ENCODE data around the gene SNX15.

The SNX15 gene

DNA sequence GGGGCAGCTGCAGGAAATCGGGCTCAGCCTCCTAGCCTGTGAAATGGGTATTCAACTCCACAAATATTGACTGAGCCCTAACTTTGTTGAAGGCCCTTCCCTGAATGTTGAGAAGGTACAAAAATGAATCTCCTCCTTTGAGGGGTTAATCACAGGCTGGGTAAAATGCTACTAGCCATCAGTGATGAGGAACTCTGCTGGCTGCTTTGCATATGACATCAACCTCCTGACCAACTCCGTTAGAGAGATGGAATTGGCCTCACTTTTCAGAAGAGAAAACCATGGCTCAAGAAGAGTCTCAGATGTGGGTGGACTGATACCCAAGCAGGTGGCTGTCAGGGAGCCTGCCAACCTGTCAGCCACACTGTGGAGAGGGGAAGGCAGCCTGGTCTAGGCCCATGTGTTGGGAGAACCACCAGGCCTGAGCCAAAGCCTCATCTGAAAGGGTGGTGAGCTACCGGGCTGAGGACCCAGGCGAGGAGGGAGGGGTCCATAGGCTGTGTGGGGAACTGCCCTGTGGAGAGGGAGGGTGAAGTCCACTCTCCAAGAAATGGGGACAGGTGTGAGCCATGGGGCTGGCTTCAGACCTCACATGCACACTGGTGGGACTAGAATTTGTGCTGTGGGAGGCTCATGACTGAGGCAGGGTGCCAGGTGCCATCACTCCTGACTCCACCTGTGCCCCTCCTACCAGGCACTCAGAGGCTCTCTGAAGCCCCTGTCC, 44.8 kb downstream of the SNX15 start:
- no peak for DNase-seq
- in situ Hi-C loops (cut with MboI; ENCODE audit: low pct_unique_long_range_greater_than_20kb, low sequenced_read_pairs) = no loop called here

DNA sequence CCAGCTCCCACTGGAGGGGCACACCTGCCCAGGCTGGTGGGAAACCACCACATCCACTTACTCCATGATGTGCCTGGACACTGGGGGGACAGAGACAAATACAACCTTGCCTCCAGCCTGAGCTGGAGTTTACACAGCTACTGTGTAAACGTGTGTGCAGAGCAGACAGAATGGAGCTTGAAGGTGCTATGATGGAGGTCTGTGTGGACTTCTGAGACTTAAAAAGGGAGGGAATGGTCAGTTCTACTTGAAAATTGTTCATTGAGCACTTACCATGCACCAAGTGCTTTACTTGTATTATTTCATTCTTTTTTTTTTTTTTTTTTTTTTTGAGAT, 45.4 kb downstream of the SNX15 start:
- in situ Hi-C loops (cut with MboI; ENCODE audit: low pct_unique_long_range_greater_than_20kb, low sequenced_read_pairs) = no loop called here
- DNase-seq = no peak

DNA sequence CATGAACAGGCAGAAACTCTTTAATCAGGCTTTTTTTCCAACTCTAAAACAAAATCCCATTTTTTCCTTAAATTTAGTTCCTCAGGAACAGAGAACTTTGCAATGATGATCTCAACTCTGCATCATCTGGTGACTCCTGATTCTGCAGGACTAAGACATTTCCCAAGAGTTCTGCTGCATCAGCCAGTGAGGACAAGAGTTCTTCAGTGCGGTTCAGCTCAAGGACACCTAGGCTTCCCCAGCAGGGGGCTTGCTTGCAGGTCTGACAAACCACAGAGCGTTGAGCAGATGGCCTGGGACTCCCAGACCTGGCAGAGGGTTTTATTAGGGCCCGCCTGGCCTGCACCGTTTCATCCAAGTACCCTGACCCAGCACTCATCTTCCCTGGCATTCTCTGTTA, 50.2 kb downstream of the SNX15 start:
- no peak for DNase-seq
- in situ Hi-C loops (cut with MboI; ENCODE audit: low pct_unique_long_range_greater_than_20kb, low sequenced_read_pairs) = no loop called here

DNA sequence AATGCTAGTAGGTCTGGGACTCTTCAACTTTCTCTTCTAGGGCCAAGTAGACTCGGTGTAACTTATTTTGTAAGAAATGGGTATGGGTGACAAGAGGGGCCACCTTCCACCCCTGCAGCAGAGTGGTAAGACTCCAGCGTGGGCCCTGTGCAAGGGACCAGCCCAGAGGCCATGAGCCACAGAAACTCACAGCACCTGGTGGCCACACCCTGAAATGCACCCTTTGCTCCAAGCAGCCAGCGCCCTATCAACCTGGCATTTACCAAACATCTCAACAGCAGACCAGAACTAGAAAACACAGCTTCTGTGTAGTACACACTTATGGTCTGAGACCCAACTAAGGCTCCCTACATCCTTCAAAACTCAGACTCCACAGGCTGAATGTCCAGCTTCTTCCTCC, 50.9 kb downstream of the SNX15 start:
- in situ Hi-C loops (cut with MboI; ENCODE audit: low pct_unique_long_range_greater_than_20kb, low sequenced_read_pairs) = no loop called here
- peak; percentile 74 for DNase-seq

DNA sequence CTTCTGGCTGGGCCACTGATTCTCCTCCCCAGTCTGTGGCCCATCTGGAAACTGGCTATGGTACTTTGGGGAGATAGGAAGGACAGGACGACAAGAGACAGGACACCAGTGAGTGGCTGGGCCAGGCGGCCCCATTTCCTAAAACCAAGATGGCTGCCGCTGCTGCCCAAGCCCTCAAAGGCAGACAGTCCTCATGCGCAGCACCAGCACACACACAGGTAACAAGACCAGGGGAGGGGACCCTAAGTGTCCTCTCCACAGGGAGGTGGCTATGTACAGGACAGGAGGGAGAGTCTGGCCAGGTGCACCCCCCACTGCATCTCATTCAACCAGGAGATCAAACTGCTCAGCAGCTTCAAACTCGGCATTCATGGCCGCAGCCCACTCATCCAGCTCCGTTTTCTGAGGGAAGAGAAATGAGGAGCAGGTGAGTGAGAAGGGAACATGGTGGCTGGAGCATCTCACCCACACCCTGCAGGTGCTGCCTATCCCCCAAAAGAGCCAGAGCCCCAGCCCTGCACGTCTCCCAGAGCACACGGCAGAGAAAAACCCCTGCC, 51.6 kb downstream of the SNX15 start:
- in situ Hi-C loops (cut with MboI; ENCODE audit: low pct_unique_long_range_greater_than_20kb, low sequenced_read_pairs) = no loop called here
- DNase-seq = no peak

DNA sequence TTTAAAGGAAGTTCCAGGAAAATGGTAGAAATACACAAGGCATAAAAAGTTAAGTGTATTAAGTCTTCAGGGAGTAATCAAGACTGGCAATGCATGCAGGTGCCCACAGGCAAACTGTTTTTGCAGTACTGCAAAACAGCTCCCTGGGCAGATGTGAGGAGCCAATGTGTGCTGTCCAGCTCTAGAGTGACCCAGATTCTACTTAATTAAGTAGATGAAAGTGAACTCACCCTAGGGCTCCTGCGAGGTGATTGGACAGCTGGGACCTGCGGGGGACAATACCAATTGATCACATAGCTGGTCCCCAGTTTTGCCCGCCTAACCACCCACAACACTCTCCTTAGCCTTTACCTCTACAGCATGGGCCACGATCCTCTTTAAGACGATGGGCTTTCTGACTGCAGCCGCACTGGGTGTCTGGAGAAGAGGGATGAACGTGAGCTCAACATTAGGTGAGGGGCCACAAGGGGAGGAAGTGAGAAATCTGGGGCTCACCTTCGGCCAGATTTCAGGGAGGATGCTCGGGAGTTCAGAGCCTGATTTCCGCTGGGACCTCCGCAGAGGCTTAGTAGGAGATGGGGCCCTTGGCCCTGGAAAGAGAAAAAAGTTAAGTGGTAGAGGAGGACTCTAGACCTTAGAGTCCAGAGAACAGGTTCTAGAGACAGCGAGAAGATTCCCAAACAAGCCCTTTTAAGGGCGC, 56.0 kb downstream of the SNX15 start:
- no peak for DNase-seq
- in situ Hi-C loops (cut with MboI; ENCODE audit: low pct_unique_long_range_greater_than_20kb, low sequenced_read_pairs) = no loop called here

DNA sequence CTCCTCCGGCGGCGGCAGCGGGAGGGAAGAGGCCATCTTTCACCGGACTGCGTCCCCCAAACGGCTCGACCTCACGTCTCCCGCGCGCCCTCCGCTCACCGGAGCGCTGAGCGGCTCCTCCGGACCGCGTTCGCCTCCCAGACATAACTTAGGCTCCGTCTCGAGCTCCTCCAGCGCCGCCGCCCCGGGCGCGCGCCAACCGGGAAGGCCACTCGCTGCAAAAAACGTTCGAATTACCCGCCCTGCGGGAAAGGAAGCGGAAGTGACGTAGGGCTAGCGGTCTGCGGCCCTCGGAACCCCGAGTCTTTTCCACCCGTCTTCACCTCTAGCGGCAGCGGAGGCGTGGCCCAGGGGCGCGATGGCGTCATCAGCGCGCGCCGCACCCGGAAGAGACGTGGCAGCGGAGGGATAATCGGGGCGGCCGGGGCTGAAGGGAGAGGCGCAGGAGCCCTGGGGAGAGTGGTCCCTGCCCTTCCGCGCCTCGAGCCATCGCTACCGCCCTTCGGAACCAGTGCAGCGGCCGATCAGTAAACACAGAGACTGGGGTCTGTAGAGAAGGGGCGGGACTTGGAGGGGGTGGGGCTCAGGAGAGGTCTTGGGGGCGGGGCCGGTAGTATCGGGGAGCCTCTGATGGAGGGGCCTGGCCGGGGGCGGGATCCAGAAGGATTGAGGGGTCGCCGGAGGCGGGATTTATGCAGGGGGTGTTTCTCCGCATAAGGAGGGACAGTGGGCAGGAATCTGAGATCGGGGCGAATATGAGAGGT, 56.8 kb downstream of the SNX15 start, which contains the start of the genes CDCA5 and ZFPL1:
Gene CDCA5 (minus strand): TSS at position 207 of the 764 bp plus-strand sequence. CDS start 62 bp downstream, at position 145.
Gene ZFPL1 (plus strand): TSS at position 389 of the 764 bp plus-strand sequence. CDS start 477 bp downstream, outside the sequence.
- peak; percentile 97 for DNase-seq
- in situ Hi-C loops (cut with MboI; ENCODE audit: low pct_unique_long_range_greater_than_20kb, low sequenced_read_pairs) = no loop called here

DNA sequence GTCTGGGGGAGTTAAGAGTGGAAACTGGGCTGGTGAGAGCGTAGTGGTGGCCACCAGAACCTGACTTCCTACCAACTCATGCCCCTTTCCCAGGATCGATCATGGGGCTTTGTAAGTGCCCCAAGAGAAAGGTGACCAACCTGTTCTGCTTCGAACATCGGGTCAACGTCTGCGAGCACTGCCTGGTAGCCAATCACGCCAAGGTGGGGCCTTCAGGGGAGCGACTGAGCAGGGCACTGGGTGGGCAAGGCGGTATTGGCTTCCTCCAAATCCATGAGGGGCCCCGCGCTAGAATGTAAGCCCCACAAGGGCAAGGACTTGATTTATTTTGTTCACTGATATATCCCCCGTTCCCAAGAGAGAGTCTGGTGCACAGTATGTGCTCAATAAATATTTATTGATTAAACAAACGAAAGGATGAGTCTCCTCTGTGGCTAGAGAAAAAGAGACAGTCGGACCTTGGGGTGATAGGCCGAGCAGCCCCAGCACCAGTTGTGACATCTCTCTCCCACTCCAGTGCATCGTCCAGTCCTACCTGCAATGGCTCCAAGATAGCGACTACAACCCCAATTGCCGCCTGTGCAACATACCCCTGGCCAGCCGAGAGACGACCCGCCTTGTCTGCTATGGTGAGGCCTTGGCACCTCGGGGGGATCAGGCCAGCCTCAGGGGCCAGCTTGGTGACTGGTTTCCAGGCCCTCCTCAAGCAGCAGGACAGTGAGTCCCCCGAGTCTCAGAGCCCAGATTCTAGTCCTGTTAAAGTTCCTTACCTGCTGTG, 57.5 kb downstream of the SNX15 start:
- no peak for DNase-seq
- in situ Hi-C loops (cut with MboI; ENCODE audit: low pct_unique_long_range_greater_than_20kb, low sequenced_read_pairs) = no loop called here

DNA sequence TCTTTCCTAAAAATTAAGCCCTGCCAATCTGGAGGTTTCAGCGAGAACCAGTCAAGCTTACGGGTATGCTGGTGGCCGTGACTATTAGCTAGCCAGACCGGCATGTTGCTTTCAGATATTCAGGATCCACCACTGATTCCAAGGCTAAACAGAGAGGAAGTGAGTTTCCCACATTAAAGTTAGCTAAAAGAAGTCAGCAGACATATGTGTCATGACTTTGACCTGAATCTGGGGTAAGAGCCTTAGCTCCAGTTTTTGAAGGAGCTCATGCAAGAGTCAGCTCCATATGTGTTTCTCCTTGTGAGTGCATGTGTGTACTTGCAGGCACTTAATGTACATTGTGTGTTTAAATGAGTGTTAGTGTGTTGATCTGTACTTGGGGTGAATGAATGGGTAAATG, 58.2 kb downstream of the SNX15 start:
- in situ Hi-C loops (cut with MboI; ENCODE audit: low pct_unique_long_range_greater_than_20kb, low sequenced_read_pairs) = no loop called here
- no peak for DNase-seq

DNA sequence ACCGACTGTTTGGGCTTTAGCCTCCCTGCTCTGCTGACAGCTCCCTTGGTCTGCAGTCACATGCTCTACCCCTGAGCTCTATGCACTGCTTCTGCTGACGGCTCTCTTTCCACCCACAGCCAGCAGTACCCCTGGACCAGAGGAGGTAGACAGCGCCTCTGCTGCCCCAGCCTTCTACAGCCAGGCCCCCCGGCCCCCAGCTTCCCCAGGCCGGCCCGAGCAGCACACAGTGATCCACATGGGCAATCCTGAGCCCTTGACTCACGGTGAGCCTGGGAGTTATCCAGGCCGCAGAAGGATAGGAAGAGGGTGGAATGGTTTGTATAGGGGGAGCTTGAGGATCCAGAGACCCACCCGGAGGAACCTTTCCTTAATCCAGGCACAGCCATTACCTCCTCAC, 59.6 kb downstream of the SNX15 start:
- no peak for DNase-seq
- in situ Hi-C loops (cut with MboI; ENCODE audit: low pct_unique_long_range_greater_than_20kb, low sequenced_read_pairs) = no loop called here

DNA sequence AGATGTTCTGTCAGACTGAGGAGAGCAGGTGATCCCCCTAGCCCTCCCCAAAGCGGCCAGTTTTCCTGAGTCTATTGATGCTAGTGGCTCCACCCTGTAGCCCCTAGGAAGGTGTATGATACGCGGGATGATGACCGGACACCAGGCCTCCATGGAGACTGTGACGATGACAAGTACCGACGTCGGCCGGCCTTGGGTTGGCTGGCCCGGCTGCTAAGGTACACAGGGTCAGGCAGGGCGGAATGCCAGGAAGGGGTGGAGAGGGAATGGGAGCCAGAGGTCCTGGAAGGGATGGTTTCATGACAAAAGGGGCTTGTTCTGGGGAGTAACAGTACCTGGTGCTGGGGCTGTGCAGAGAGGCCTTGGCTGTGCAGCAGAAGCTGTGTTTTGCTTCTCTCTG, 60.0 kb downstream of the SNX15 start:
- no peak for DNase-seq
- in situ Hi-C loops (cut with MboI; ENCODE audit: low pct_unique_long_range_greater_than_20kb, low sequenced_read_pairs) = no loop called here

DNA sequence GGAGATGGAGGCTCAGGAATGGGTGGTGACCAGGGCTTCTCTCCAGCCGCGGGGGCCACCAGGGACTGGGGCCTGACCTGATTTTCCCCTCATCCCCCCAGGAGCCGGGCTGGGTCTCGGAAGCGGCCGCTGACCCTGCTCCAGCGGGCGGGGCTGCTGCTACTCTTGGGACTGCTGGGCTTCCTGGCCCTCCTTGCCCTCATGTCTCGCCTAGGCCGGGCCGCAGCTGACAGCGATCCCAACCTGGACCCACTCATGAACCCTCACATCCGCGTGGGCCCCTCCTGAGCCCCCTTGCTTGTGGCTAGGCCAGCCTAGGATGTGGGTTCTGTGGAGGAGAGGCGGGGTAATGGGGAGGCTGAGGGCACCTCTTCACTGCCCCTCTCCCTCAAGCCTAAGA, 60.6 kb downstream of the SNX15 start:
- in situ Hi-C loops (cut with MboI; ENCODE audit: low pct_unique_long_range_greater_than_20kb, low sequenced_read_pairs) = no loop called here

DNA sequence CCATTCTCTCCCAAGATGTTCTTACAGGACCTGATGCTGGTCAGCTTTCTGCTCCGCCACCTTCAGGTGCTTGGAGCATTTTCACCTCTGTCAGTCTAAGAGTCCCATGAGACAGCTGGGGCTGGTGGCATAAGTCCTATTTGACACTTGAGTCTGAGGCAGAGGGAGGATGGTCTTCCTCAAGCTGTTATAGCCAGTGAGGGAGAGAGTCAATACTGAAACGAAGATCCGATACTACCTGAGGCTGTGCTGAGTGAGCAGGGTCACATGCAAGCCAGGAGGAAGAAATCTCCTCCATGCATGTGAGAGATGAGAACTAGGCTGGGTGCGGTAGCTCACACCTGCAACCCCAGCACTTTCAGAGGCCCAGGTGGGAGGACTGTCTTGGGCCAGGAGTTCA, 62.4 kb downstream of the SNX15 start:
- in situ Hi-C loops (cut with MboI; ENCODE audit: low pct_unique_long_range_greater_than_20kb, low sequenced_read_pairs) = no loop called here
- no peak for DNase-seq

More for the DNA sequence above, 60.6 kb downstream of the SNX15 start:
- no peak for DNase-seq

Measured in KBM-7 (cell line).